C4-2B (cell line): ENCODE measurements around the gene FYB2.

Experiments used
- H3K27ac ChIP-seq: fragments of 450-650 bp; 2 replicates; pipeline ENCODE4 v1.5.1; 2017
- ZFX ChIP-seq: fragments of 450-650 bp; IDR thresholded peaks from 2 replicates; pipeline ENCODE4 v1.6.1; 2017
- TF ChIP-seq, protein P1 (sequence below): fragments of 450-650 bp; conservative IDR thresholded peaks from 2 replicates; pipeline ENCODE4 v1.5.1; 2017; ENCODE audit warnings: mild to moderate bottlenecking

The FYB2 gene

DNA sequence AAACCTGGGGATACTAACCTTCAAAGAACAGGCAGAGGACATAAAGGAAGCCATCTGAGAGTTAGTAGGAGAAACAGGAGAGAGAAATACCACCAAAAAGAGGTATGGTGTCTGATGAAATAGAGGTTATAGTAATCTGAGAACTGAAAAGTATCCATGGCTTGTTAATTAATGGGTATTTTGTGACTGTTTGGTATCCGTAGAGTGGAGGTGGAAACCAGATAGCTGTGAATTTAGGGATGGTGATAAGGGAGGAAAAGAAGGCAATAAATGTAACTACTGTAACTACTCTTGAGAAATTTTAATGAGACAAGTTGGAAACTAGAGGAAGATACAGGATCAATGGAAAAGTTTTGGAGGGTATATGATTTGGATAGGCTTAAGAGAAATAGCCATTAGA is 146.6 kb downstream of the FYB2 start:
- TF ChIP-seq ZFX: no peak
- TF ChIP-seq, protein P1, sequence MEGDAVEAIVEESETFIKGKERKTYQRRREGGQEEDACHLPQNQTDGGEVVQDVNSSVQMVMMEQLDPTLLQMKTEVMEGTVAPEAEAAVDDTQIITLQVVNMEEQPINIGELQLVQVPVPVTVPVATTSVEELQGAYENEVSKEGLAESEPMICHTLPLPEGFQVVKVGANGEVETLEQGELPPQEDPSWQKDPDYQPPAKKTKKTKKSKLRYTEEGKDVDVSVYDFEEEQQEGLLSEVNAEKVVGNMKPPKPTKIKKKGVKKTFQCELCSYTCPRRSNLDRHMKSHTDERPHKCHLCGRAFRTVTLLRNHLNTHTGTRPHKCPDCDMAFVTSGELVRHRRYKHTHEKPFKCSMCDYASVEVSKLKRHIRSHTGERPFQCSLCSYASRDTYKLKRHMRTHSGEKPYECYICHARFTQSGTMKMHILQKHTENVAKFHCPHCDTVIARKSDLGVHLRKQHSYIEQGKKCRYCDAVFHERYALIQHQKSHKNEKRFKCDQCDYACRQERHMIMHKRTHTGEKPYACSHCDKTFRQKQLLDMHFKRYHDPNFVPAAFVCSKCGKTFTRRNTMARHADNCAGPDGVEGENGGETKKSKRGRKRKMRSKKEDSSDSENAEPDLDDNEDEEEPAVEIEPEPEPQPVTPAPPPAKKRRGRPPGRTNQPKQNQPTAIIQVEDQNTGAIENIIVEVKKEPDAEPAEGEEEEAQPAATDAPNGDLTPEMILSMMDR: no peak
- no peak overlapping the region for H3K27ac ChIP-seq

DNA sequence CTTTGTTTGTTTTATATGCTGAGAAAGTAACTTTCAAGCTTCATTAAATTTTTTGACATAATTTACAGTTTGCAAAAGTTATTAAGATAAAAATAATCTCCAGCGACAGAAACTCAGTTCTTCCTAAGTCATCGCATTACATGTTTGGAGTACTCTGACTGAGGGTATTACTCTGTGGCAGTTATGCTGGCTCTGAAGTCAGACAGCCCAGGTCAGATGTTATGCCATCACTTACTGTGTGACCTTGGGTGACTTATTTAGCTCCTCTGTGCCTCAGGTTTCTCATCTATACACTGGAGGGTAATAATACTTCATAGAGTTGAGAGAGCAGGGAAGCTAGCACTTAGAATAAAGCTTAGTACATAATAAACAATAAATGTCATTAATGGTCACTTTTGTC is 147.7 kb downstream of the FYB2 start:
- no peak overlapping the region for H3K27ac ChIP-seq
- TF ChIP-seq, protein P1: no peak
- no peak for TF ChIP-seq ZFX

DNA sequence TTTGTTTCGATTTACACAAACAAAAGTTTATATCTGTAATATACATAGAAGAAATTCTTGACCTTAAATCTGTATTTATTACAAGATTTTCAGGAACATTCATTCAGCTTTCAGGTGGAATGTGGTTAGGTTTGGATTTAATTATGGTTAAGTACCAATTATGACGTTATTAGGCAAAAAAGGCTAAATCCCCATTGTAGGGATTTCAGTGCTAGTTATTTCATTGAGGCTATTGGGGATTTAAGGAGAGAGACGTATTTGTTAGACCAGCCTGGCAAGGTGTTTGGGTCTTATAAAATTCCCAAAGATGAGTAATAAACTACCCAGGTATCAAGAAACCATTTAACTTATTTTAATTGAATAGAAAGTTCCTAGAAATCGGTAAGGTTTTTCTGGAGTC is 148.1 kb downstream of the FYB2 start:
- H3K27ac ChIP-seq: no peak overlapping the region
- TF ChIP-seq, protein P1: no peak
- TF ChIP-seq ZFX: no peak

DNA sequence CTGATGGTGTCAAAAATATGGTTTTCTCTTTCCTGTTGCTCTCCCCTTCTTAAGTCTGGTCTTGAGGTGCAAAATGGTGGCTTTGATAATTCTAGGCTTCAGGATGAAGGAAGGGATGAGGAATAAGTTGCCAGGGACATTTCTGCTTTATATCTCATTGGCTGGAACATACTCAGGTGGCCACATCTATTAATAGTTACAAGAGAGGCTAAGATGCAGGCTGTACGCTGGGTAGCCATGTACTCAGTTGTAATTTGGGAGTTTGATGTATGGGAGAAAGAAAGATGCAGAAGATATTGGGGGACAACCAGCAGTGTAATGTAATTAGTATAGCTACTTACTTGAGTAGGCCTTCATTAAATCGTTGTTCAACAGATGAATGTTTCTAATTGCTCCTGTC is 148.9 kb downstream of the FYB2 start:
- no peak overlapping the region for H3K27ac ChIP-seq
- TF ChIP-seq, protein P1: no peak
- no peak for TF ChIP-seq ZFX
